Bronchial epithelial cell (primary cell): ENCODE measurements around the gene MRPL36. TPM values are rescaled to one million over a fixed set of nuclear protein-coding genes. Genes with fewer than 3 reads are reported as not detected.

Source experiments
- DNase-seq: peaks from one replicate; pipeline ENCODE4 v3.0.0-alpha.2; 2010; ENCODE audit warnings: low read depth
- FAIRE-seq: peaks from 2 replicates; lab custom pipeline; 2011; peaks lifted over from hg19 to GRCh38; lab: Jason Lieb, UNC
- H3K27me3 ChIP-seq: 2 replicates; pipeline ENCODE4 v1.5.1; 2011; ENCODE audit warnings: low read length; ENCODE audit not compliant: control insufficient read depth, insufficient read depth
- H3K36me3 ChIP-seq: 2 replicates; pipeline ENCODE4 v1.5.1; 2011; ENCODE audit warnings: low read length; ENCODE audit not compliant: control insufficient read depth, insufficient read depth
- H3K4me3 ChIP-seq: 2 replicates; pipeline ENCODE4 v1.5.1; 2011; ENCODE audit warnings: mild to moderate bottlenecking, low read depth, low read length, control low read depth
- total RNA-seq: library from RNA; depleted of rRNA; stranded (reverse); fragments of >200 nt; gene quantifications from 2 replicates; pipeline ENCODE4 v1.2.1, GENCODE V29; 2014
- TF ChIP-seq, protein P1 (sequence below): IDR thresholded peaks from 2 replicates; pipeline ENCODE4 v1.5.1; 2011; ENCODE audit warnings: mild to moderate bottlenecking, moderate library complexity, low read length, control low read depth, inconsistent platforms; ENCODE audit not compliant: insufficient read depth, severe bottlenecking

MRPL36 gene
- total RNA-seq, 1 donor from 2014 or later, result 61.1 TPM

DNA sequence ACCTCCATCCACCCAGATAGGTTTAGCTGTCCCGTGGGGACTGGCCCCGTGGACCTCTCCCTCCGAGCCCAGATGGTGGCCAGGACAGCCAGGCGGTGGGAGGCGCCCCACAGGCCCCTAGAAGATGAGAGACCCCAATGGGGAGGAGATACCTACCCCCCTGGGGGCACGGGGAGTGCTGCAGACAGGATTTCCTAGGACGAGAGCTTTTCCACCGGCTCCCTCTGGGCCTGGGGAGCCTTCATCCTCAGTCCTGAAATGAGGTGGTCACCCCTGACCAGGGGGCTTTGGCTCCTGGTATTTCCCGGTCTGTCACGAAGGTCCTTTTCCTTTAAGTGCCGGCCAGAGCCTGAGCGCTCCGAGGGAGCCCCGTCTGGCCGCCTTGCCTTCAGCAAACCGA, 46.8 kb downstream of the MRPL36 start:
- no peak for DNase-seq
- H3K27me3 ChIP-seq, result no peaks in the 10 kb centered on the region
- H3K36me3 ChIP-seq, result no peaks in the 10 kb centered on the region
- FAIRE-seq, result no peak
- H3K4me3 ChIP-seq, result no peak overlapping the region
- TF ChIP-seq, protein P1, sequence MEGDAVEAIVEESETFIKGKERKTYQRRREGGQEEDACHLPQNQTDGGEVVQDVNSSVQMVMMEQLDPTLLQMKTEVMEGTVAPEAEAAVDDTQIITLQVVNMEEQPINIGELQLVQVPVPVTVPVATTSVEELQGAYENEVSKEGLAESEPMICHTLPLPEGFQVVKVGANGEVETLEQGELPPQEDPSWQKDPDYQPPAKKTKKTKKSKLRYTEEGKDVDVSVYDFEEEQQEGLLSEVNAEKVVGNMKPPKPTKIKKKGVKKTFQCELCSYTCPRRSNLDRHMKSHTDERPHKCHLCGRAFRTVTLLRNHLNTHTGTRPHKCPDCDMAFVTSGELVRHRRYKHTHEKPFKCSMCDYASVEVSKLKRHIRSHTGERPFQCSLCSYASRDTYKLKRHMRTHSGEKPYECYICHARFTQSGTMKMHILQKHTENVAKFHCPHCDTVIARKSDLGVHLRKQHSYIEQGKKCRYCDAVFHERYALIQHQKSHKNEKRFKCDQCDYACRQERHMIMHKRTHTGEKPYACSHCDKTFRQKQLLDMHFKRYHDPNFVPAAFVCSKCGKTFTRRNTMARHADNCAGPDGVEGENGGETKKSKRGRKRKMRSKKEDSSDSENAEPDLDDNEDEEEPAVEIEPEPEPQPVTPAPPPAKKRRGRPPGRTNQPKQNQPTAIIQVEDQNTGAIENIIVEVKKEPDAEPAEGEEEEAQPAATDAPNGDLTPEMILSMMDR, result no peak

DNA sequence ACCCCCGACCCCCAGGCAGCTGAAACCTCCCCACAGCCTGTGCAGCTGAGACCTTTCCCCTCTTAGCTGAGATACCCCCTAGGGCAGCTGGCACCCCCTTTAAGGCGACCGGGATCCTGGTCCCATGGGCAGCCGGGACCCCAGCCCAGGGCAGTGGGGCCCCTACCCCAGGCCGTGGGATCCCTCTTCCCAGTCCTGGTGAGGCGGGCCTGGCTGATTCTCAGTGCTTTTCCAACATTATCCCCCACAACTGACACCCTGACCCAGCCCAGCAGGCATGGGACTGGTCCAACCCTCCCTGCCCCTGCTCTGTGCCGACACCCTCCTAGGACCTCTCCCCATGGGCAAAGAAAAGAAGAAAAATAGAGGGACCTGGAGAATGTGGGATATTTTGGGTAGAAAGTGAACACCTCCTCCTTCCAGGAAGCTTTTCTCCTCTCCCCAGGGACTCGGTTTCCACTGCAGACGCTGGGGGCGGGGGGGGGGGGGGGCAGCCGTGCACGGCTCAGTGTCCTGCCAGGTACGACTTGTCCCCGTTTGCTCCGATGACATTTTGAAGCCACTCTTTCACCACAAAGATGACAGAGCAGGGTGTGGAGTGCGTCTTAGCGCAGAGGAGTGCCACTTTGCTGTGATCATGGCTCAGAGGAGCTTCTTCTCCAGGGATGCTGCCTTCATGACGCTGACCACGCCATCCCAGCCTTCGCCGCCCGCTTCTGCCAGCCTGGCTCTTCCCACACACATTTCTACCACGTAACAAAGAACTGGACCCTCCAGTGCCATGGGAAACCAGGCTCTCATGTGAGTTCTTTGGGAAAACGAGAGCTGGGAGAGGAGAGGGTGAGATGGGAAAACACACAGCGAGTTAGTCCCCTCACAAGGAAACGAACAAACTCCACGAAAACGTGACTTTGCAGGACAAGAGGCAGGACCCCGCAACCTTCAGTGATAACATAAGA, 47.5 kb downstream of the MRPL36 start:
- TF ChIP-seq, protein P1, result no peak
- H3K27me3 ChIP-seq, result no peaks in the 10 kb centered on the region
- H3K36me3 ChIP-seq, result no peaks in the 10 kb centered on the region
- no peak overlapping the region for H3K4me3 ChIP-seq
- DNase-seq (no peak), FAIRE-seq (no peak)

DNA sequence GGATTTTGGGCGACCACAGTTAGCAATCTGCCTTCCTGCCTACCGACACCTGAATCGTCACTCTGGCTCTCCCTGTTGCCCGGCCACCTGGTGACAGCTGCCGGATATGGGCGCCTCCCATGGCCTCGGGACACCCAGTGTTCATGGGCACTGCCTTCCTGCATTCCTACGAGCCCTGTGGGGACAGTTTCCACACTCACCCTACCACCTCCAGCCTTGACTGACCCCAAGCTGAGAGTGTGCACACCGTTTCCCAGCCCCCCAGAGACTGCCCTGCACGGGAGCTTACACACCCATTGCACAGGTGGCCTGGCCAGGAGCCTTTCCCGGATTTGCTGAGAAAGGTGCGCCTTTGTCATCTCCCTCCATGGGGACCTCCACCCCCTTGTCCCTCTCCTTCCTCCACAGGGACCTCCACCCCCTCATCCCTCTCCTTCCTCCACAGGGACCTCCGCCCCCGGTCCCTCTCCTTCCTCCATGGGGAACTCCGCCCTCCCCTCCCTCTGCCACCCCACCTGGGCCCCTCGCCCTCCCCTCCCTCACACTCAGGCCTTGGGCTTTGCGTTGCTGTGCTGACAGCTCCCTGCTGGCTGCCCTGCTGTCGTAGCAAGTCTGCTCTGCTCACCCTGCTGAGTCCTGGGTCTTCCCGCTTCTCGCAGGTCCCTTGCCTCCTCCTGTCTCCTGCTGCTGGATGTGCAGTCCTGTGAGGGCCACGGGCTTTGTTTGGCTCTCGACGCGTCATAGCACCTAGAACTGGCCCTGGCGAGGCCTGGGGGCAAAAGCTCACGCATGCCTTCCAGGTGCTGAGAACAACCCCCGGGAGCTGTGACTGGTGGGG, 48.4 kb downstream of the MRPL36 start:
- no peaks in the 10 kb centered on the region for H3K27me3 ChIP-seq
- DNase-seq (no peak), FAIRE-seq (no peak)
- no peaks in the 10 kb centered on the region for H3K36me3 ChIP-seq
- H3K4me3 ChIP-seq, result no peak overlapping the region
- TF ChIP-seq, protein P1, result no peak

DNA sequence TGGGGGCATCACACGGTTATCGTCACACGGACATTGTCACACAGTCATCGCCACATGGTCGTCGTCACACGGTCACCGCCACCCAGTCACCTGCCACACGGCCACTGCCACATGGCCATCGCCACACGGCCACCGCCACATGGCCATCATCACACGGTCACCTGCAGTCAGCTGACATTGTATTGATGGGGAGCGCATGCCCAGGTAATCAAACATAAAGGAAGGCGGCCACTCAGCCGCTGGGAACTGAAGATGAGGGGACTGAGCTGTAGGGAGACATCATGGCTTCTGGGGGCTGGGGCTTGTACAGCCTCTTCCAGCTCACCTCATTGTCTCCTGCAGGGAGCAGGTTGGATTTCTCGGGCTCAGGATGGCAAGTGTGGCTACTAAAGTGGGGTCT, 49.2 kb downstream of the MRPL36 start:
- DNase-seq (no peak), FAIRE-seq (no peak)
- no peaks in the 10 kb centered on the region for H3K36me3 ChIP-seq
- TF ChIP-seq, protein P1, result no peak
- H3K27me3 ChIP-seq, result no peaks in the 10 kb centered on the region
- H3K4me3 ChIP-seq, result no peak overlapping the region

DNA sequence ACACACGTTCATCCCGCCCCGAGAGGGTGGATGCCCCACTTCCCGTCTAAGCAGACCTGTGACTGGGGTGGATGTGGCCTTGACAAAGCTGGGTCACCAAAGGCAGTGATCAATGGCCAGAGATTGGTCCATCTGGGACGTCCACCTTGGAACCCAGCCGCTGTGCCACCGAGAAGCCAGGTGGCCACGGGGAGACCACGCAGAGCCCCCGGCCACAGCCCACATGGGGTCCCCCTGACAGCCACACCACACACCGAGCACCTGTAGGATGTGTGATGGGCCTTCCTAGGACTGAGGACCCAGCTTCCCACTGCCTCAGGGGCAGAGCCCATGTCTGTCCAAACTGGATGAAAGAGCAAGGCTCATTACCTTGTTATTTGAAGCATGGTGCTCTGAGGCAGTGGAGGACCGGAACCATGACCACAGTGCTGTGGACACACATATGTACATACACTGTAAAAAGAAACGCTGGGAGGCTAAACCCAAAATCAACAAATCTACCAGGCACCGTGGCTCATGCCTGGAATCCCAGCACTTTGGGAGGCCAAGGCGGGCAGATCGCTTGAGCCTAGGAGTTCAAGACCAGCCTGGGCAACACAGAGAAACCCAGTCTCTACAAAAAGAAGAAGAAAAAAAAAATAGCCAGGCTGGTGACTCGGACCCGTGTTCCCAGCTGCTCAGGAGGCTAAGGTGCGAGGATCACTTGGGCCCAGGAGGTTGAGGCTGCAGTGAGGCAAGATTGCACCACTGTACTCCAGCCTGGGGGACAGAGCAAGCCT, 50.1 kb downstream of the MRPL36 start:
- Histone ChIP-seq H3K27me3 (no peaks in the 10 kb centered on the region), H3K4me3 (no peak overlapping the region), H3K36me3 (no peaks in the 10 kb centered on the region)
- DNase-seq (no peak), FAIRE-seq (no peak)
- TF ChIP-seq, protein P1, result no peak
